HG03025 (cell line): ENCODE measurements around the gene BRI3BP.
"Not testable (repeated sequence)": the region's sequence is repeated elsewhere in the genome, so short reads cannot be mapped to it uniquely, and the experiment has no call there.

ENCODE experiments used
- ATAC-seq: cut with Tn5 transposase; IDR thresholded peaks from one replicate; pipeline ENCODE4 v1.9.1; 2021; ENCODE audit warnings: mild to moderate bottlenecking, moderate library complexity; ENCODE audit not compliant: unreplicated experiment, low FRiP score

Gene BRI3BP

GRCh38 chr12:125064492-125064891 is 71.0 kb downstream of the BRI3BP start:
- ATAC-seq: no peak

GRCh38 chr12:125065021-125065918 is 71.8 kb downstream of the BRI3BP start, which contains the start of gene AACS:
TSS of gene AACS (plus strand) at chr12:125065435. CDS start at chr12:125065585, 150 bp downstream.
- ATAC-seq: peak; percentile 78

- no peak for ATAC-seq
Observed at GRCh38 chr12:125065919-125066570, 72.6 kb downstream of the BRI3BP start.

- no peak for ATAC-seq
Observed at GRCh38 chr12:125068391-125068790, 74.9 kb downstream of the BRI3BP start.

GRCh38 chr12:125069616-125070015 is 76.2 kb downstream of the BRI3BP start:
- ATAC-seq: no peak

- no peak for ATAC-seq
Observed at GRCh38 chr12:125070112-125070511, 76.7 kb downstream of the BRI3BP start.

- ATAC-seq: no peak
Observed at GRCh38 chr12:125070661-125071390, 77.4 kb downstream of the BRI3BP start.

GRCh38 chr12:125071456-125071855 is 78.0 kb downstream of the BRI3BP start:
- no peak for ATAC-seq

- no peak for ATAC-seq
Observed at GRCh38 chr12:125072496-125072895, 79.1 kb downstream of the BRI3BP start.

GRCh38 chr12:125074294-125074693 is 80.8 kb downstream of the BRI3BP start:
- not testable (repeated sequence) for ATAC-seq

- no peak for ATAC-seq
Observed at GRCh38 chr12:125076103-125076502, 82.7 kb downstream of the BRI3BP start.

GRCh38 chr12:125079084-125079483 is 85.6 kb downstream of the BRI3BP start:
- ATAC-seq: no peak

GRCh38 chr12:125079648-125080645 is 86.5 kb downstream of the BRI3BP start:
- ATAC-seq: no peak
